ENCODE measurements around the gene MACROD1. TPM values are rescaled to one million over a fixed set of nuclear protein-coding genes. Genes with fewer than 3 reads are reported as not detected.

The MACROD1 gene
- total RNA-seq, 2 donors from 2014 or later, result 24.7 to 65.4 TPM

GRCh38 chr11:64073542-64073941 lies 92.4 kb downstream of the MACROD1 start:
- TF ChIP-seq POLR2A (IDR thresholded peaks at IDR 0.05) (no peak), CTCF (IDR thresholded peaks at IDR 0.05) (no peak)
- DNase-seq (no peak), ATAC-seq (no peak)
- no peak overlapping the region for H3K27ac ChIP-seq
- no peak overlapping the region for H3K4me3 ChIP-seq
- H3K4me1 ChIP-seq, result peaks cover 13% of the 10 kb centered on the region
- intact Hi-C loops (cut with DNase I), result no loop called here
- 70 to 83% methylated on average over 6 to 13 of the region's 13 CpGs for WGBS, 2 donors
- no peaks in the 10 kb centered on the region for H3K9me3 ChIP-seq
- H3K27me3 ChIP-seq, result no peaks in the 10 kb centered on the region
- no peaks in the 10 kb centered on the region for H3K36me3 ChIP-seq (replicated peaks in 1 of 2; ENCODE audit: insufficient read depth in 1 of 2, low read depth in 2 of 2)

GRCh38 chr11:64072871-64073270 lies 93.0 kb downstream of the MACROD1 start:
- Histone ChIP-seq H3K4me1 (peaks cover 13% of the 10 kb centered on the region), H3K4me3 (no peak overlapping the region), H3K36me3 (replicated peaks in 1 of 2; ENCODE audit: insufficient read depth in 1 of 2, low read depth in 2 of 2) (no peaks in the 10 kb centered on the region), H3K27me3 (no peaks in the 10 kb centered on the region), H3K27ac (no peak overlapping the region), H3K9me3 (no peaks in the 10 kb centered on the region)
- WGBS, 2 donors, result 83 to 90% methylated on average over 5 to 9 of the region's 9 CpGs
- intact Hi-C loops (cut with DNase I), result no loop called here
- no peak for ATAC-seq
- DNase-seq, result no peak
- TF ChIP-seq CTCF (IDR thresholded peaks at IDR 0.05) (no peak), POLR2A (IDR thresholded peaks at IDR 0.05) (no peak)

- TF ChIP-seq POLR2A (IDR thresholded peaks at IDR 0.05), result no peak
- TF ChIP-seq CTCF (IDR thresholded peaks at IDR 0.05), result no peak
- Histone ChIP-seq H3K27me3 (no peaks in the 10 kb centered on the region), H3K9me3 (no peaks in the 10 kb centered on the region), H3K4me1 (peaks cover 13% of the 10 kb centered on the region), H3K4me3 (no peak overlapping the region), H3K27ac (no peak overlapping the region), H3K36me3 (replicated peaks in 1 of 2; ENCODE audit: insufficient read depth in 1 of 2, low read depth in 2 of 2) (no peaks in the 10 kb centered on the region)
- DNase-seq (no peak), ATAC-seq (no peak)
- 61 to 66% methylated on average over 8 of the region's 8 CpGs for WGBS, 2 donors
- intact Hi-C loops (cut with DNase I), result no loop called here
Measured at GRCh38 chr11:64072403-64072802, 93.5 kb downstream of the MACROD1 start.

- intact Hi-C loops (cut with DNase I), result no loop called here
- WGBS, 2 donors, result 63 to 74% methylated on average over 14 to 20 of the region's 20 CpGs
Measured at GRCh38 chr11:64071849-64072248, 94.1 kb downstream of the MACROD1 start.

More at GRCh38 chr11:64071849-64072248, 94.1 kb downstream of the MACROD1 start:
- ATAC-seq, result peak; percentile 52
- Histone ChIP-seq H3K4me1 (peaks cover 13% of the 10 kb centered on the region), H3K27me3 (no peaks in the 10 kb centered on the region), H3K4me3 (no peak overlapping the region), H3K36me3 (replicated peaks in 1 of 2; ENCODE audit: insufficient read depth in 1 of 2, low read depth in 2 of 2) (no peaks in the 10 kb centered on the region), H3K9me3 (no peaks in the 10 kb centered on the region), H3K27ac (peak overlapping the region in 2 of 4 donors; percentile 26 to 33)
- peak in 1 of 4 donors; percentile 25 for DNase-seq
- no peak for TF ChIP-seq CTCF (IDR thresholded peaks at IDR 0.05)
- TF ChIP-seq POLR2A (IDR thresholded peaks at IDR 0.05), result no peak
